ENCODE measurements around the gene THSD1.
"Not testable (repeated sequence)": the region's sequence is repeated elsewhere in the genome, so short reads cannot be mapped to it uniquely, and the experiment has no call there.

DNA sequence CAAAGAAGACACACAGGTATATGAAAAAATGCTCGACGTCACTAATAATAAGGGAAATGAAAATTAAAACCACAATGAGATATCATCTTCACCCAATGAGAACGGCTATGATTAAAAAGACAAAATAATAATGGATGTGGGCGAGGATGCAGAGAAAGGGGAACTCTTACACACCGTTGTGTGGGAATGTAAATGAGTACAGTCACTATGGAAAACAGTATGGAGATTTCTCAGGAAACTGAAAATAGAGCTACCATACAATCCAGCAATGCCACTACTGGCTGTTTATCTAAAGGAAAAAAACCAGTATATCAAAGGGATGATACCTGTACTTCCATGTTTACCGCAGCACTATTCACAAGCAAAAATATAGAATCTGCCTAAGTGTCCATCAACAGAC, 74.1 kb downstream of the THSD1 start:
- TF ChIP-seq, protein P1, sequence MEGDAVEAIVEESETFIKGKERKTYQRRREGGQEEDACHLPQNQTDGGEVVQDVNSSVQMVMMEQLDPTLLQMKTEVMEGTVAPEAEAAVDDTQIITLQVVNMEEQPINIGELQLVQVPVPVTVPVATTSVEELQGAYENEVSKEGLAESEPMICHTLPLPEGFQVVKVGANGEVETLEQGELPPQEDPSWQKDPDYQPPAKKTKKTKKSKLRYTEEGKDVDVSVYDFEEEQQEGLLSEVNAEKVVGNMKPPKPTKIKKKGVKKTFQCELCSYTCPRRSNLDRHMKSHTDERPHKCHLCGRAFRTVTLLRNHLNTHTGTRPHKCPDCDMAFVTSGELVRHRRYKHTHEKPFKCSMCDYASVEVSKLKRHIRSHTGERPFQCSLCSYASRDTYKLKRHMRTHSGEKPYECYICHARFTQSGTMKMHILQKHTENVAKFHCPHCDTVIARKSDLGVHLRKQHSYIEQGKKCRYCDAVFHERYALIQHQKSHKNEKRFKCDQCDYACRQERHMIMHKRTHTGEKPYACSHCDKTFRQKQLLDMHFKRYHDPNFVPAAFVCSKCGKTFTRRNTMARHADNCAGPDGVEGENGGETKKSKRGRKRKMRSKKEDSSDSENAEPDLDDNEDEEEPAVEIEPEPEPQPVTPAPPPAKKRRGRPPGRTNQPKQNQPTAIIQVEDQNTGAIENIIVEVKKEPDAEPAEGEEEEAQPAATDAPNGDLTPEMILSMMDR (IDR thresholded peaks at IDR 0.05) = not testable (repeated sequence)
- TF ChIP-seq ZFX (IDR thresholded peaks at IDR 0.05; ENCODE audit: borderline replicate concordance) = not testable (repeated sequence)
